Measurements from ENCODE around the gene CCDC47.
"Not testable (repeated sequence)": the region's sequence is repeated elsewhere in the genome, so short reads cannot be mapped to it uniquely, and the experiment has no call there.

Gene CCDC47

DNA sequence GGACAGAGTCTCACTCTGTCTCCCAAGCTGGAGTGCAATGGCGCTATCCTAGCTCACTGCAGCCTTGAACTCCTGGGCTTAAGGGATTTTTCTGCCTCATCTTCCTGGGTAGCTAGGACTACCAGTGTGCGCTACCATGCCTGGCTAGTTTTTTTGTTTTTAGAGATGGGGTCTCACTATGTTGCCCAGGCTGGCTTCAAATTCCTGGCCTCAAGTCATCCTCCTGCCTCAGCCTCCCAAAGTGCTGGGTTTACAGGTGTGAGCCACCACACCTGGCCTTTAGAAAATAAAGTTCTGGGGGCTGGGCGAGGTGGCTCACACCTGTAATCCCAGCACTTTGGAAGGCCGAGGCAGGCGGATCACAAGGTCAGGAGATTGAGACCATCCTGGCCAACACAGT, 53.2 kb downstream of the CCDC47 start:
- not testable (repeated sequence) for DNase-seq

DNA sequence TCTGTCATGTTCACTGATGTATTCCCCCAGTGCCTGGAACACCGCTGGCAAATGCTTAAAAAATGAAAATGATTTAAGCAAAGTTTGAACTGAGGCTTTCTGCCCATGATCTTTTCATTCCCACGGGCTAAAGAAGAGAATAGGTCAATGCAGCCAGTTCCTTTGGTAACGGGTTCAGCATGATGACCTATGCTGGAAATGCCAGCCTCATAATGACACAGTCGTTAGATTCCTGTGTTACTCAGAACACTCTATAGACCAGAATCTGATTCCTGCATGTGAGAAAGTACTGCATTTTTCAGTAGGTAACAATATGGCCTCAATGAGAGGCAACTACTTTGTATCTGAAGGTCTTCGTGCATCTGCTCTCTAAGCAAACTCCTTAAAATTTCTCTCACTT, 54.4 kb downstream of the CCDC47 start:
- DNase-seq, result no peak

DNA sequence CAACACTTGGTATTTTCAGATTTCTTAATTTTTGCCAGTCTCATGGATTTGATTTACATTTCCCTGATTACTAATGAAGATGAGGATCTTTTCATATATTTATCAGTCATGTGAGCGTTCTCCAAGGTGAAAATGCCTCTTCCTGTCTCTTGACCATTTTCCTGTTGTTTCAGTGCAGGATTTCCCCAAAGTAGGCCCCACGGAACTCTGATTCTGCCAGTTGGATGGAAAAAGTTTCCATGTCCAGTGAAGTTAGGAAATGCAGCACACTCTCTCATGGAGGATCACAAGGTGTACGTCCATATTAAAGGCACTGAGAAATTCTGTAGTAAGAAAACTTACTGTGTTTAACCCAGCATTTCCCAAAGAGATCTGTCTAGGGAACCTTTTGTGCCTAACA, 57.0 kb downstream of the CCDC47 start:
- DNase-seq, result no peak

DNA sequence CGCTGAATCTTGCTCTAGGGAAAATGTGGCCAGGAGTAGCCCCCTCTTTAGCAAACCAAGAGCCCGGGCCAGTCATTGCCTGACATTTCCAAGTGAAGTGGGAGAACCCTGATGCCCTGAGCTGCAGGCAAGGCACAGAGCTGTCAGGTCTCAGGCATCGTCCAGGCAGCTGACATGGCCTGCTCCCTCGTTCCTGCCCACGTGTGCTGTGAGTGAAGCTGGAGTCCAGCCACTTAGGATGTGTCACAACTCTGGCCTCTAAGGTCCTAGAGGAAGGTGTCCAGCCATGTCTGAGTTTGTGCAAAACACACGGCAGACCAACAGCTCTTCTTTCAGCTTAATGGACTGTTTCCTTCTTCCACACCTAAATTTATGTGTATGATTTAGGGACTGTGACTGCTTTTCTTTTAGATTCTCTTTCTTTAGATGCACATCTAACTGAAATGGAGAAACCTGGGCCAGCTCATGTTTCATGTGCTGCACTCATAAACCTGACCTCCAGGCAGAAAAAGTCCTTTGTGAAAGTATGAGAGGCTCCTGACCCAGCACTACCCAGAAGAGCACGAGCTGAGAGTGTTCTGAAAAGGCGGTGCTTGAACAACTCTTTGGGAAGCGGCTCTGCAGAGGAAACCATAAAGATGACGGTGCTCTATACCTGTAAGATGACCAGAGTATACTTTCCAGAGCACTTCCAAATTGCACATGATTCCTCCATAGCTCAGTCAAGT, 58.7 kb downstream of the CCDC47 start:
- no peak for DNase-seq

DNA sequence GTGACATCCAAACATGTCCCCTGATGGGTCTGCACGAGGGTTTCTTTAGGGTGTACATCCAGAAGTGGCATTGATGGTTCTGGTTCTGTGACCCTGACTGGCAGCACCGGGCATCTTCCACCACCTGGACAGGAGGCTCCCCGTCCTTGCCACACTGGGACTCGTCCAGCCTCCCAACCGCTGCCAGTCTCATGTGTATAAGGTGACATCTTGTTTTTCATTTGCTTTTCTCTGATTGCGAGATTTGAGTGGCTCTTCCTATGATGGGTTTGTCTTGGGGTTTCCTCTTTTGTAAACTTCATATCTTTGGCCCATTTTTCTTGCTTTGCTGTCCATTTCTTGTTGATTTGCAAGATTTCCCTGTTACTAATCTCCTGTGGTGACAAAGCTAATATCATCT, 64.3 kb downstream of the CCDC47 start:
- no peak for DNase-seq

DNA sequence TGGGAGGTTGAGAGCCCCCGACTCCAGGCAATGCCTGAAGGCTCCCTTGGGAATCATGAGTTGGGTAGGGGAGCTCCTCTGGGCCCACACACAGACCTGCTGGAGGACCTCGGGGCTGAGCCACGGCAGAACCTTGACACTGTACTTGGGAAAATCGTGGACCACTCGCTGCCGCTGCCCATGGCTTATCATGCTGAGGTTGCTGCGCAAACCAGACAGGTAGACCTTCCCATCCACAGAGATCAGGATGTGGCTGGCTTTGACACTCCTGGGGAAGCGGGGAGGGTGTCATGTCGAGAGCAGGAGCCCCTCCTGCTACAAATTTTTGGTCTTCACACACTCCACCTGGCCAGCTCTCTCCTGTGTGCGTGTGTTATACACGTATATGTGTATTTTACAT, 66.2 kb downstream of the CCDC47 start:
- no peak for DNase-seq

DNA sequence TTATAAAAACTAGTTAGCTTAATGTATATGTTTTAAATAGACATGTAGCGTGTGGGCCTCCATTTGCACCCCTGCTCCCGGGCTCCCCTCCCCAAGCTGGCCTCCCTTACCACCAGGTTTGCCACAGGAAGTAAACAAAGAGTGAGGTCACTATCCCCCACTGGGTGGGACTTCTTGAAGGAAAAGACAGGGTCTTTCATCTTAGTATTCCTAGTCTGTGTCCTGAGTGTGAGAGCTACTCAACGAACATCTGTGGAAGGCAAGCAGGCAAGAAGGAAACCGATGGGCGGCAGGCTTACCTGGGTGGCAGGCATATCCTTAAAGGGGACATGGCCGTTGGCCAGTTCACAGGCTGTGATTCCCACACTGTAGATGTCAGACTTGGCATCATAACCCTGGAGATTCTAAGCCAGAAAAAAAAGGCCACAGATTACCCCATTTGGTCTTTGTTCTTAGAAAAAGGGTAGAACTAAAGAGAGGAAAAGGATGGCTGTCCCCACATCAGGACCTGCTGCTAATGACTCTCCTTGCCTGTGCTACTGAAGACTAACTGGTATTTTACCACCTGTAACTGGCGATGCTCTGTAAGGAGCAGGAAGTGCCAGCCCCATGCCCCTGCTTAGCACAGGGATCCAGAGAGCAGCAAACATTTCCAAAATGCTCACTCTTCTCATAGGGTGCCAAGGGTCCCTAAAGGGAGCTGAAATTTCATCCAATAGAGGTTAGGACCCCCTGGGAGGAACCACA, 66.9 kb downstream of the CCDC47 start:
- DNase-seq, result no peak

DNA sequence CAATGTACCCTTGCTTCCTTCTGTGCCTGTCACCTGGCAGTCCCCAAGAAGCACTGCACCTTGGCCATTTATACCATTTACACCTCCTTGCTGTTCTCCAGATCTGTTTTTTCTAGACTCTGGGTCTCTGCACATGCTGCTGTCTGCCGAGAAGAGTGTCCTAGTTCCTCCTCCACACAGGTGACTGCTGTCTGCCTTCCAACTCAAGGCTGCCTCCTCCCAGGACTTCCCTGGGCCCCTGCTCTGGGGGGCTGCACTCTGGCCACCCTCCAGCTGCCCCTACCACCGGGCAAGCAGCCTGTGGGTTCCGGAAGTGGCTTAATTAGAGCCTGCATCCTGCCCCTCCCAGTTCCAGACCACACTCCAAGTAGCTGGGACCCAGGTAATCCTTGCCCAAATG, 67.7 kb downstream of the CCDC47 start:
- DNase-seq, result no peak

DNA sequence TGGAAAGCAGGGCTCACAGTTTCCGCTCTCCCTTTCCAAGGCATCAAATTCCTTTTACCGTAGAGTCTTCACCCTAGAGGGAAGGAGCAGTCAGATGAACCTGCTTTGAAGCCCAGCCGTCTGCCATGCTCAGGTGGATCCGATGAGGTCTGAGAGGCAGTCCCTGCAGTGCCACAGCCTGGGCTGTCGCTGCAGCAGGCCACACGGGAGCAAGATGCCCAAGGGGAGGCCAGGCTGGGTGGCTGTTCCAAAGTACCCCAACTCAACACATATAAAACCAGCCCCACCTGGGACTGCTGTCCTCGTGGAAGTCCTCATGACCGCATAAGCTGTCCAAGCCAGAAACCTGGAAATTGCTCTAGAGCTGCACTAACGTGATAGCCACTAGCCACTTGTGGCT, 68.6 kb downstream of the CCDC47 start:
- no peak for DNase-seq

DNA sequence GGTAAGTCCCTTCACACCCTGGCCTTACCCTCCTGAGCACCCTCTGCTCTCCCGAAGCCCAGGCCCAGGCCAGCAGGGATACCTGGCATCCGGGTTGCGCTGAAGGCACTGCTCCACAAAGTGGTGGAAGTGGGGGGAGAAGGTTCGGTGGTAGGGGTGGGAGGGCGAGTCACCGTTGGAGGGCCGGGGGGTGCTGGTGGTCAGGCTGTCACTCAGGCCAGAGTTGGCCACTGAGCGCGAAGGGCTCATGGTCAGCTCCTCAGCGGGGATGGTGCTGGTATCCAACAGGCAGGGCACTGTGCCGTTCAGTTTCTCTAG, 69.2 kb downstream of the CCDC47 start:
- DNase-seq, result no peak

DNA sequence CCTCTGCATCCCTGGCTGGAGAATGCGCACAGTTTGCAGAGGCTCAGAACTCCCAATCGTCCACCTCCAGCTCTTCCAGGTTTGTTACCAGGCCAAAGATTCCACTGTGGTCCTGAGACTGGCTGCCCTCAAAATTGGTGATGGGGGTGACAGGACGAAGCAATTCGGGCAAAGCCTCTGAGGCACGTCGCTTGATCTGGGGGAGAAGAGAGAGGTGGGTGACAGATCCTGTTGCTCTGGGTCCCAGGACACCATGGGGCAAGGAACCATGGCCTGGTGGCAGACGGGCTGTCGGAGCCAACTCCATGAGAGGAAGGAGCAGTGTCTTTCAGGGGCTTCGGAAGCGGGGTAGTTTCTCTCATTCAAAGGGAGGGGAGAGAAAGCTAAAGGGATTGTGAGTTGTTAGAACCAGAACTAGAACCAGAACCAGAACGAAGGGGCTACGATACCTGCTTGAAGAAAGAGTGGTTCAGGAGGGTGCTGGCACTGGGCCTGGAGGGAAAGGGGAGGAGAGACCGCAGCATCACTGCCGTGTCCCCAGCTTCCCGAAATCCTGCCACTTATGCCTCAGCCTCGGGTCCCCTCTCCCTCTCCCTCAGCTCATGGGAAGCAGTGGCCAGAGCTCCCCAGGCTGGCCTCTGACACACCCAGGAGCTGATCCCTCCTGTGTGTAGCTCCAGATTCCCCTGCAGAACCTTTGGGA, 69.7 kb downstream of the CCDC47 start:
- no peak for DNase-seq

DNA sequence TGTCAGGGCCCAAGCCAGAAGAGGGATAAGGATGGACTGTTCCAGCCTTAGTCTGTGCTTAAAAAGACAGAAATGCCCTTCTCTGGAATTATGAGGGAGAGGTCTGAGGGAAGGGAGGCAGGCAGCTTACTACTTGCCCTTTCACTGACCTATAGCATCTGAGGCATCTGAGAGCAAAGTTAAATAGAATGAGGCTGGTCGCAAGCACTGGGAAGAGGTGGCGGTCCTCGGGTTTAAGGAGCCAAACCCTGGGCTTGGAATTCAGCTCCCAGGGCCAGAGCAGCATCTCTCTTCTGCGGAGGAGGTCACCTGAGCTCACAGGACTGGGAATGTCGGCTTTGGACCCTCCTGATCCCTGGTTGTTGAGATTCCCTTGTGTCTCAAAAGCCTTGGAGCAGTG, 70.4 kb downstream of the CCDC47 start:
- DNase-seq, result no peak

DNA sequence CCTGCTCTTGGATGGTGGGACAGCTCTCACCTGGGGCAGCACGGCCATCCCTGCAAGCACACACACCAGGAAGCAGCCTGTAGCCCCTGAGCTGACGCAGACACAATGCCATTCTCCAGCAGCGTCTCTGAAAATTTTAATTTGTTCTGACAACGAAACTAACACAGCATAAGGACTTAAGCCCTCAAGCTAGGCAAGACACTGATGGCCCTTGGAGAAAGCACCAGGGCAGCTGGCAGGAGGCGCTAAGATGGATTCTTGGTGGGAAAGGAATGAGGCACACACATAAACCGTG, 70.7 kb downstream of the CCDC47 start:
- DNase-seq, result no peak

DNA sequence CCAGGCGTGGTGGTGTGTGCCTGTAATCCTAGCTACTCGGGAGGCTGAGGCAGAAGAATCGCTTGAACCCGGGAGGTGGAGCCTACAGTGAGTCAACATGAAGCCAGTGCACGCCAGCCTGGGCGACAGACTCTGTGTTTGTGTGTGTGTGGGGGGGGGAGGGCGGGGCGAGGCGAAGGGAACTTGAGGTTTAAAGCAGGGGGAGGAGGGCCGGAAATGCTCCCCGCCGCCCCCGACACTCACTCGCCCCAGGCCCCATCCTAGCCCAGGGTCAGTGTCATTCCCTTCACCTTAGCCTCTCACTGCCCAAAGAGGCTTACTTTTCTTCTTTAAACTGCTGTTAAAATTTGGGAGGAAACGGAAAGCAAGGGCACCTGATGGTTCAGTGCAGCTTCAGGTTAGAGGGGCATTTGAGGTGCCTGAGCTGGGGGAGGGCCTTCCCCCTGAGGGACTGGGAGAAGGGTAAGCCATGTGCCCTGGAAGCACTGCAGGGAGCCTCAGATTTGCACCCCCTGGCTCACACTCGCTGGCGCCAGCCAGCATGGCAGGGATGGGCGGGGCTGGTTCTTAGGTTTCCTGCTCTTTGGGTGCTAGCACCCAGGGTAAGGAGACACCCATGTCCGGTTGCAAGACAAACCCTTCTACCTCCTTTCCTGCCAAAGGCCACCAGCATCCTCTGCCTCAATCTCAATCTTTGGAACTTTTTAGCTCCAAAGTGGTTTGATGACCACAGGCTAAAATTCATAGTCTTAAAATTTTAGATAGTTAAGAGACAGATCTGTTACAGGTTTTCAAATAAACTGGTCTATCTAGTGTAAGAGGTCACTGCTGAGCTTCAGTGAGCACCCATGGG, 71.3 kb downstream of the CCDC47 start:
- DNase-seq, result no peak

DNA sequence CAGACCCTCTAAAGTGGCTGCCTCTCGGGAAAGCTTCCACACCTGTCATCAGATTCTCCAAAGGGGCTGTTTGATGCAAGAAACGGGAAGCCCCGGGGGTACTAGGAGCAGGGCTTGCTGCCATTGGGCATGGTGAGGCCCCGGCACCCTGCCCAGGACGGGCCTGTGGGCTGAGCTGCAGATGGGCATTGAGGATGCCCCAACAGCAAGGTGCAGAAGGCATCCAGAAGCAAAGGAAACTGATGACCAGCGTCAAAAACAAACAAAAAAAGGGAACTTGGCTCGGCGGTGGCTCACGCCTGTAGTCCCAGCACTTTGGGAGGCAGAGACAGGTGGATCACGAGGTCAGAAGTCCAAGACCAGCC, 72.0 kb downstream of the CCDC47 start:
- no peak for DNase-seq

DNA sequence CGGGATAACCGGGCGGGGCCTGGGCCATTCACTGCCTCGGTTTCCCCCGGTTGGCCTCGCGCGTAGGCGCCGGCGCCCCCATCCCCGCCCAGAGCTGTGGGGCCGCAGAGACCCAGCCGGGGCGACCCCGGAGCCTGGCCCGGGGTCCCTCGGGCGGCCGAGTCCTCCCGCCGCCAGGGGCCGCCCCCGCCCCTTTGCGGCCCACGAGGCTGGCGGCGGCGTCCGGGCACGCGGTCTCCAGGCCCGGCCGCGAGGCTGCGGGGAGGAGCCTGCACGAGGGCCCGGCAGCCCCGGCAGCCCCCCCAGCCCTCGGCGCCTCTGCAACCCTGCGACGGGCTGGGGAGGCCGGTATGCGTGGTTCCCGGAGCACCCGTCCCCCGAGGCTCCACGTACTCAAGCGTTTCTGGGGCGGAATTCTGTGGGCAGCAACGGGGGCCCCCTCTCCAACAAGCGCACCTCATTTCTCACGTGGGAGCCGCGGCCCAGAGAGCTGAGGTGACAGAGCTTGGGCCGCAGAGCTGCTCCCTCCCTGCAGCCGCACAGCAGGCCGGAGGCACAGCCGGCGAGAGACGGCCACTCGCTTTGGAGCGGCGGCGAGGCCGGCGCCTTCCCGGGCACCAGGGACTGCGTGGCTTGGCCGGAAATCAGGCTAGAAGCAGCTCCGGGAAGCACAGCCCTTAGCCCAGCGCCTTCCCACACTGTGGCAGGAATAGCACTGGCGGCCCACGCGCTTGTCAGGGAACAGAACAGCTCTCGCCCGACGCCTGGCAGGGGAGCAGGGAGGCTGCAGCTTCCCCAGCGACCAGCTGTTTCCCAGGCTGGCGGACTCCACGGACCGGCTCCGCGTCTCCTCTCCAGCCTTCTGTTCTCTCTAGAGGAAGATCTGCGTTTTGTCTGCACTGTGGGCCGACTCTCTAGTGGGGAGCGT, 72.6 kb downstream of the CCDC47 start:
- DNase-seq, result no peak

DNA sequence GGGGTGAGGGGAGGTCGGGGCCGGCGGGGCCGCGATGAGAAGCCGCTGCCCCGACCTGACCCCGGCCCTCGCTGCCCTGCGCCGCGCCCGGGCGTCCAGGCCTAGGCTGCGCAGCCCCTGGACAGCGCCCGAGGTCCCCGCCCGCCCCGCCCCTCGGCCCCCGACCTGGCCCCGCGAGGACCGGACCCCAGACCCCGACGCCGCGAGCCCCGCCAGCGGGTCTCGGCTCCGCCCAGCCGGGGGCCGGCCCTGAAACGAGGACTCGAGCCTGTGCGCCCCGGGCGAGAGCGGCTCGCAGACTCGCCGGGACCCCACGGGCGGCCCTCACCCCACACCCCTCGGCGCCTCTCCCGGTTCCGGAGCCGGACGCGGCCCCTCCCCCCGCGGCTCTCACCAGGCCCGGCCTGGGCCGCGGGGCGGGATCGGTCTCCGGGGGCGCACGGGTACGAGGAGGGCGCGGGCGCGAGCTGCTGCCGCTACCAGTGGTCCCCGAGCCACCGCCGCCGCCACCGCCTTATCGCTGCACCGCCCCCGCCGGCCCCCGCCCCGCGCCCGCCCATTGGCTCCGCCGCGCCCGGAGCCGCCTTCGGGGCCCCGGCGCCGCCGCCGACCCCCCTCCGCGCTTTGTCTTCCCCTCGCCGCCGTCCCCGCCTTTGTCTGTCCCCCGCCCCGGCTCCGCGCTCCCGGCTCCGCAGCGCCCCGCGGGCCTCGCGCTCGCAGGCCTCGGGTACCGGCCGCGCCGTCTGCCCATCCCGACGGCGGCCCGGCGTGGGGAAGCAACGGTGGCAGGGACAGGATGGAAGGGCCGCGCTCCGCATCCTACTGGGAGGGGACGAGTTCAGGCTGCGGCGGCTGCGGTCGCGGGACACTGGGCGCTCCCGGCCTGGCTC, 73.5 kb downstream of the CCDC47 start, which contains the start of gene LIMD2:
LIMD2 (minus strand) TSS at position 488 of the 890 bp plus-strand sequence. CDS start 827 bp downstream, outside the sequence.
- no peak for DNase-seq

DNA sequence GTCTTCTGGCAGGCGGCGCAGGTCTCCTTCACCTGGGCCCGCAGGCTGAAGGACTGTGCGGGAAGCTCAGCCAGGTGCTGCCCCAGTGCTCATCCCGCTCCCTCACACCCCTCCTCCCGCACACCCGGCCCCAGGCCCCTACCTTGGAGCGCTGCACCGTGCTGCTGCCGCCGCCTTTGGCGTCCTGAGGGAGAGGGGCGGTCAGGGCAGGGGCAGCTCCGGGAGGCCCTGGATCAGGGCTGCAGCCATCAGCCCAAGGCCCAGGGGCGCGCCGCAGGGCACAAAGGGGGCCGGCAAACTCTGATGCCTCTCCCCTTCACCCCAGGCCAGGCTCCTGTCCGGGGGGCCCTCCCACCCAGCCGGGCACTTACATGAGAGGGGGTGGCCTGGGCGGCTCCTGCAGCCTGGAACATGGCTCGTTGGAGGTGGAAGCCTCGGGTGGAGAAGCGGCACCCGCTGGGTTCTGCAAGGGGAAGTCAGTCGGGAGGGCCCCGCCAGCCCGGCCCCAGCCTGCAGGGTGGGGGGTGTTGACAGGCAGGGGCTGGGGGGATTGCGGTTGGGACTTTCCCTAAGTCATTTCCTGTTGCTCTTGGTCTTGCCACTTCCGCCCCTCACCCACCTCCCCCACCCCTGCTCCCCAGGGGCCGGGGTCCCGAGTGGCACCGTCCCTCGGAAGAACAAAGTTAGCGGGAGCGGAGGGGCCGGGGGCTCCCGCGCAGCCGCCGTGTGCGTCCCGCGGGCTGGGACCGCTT, 74.3 kb downstream of the CCDC47 start:
- DNase-seq, result no peak

DNA sequence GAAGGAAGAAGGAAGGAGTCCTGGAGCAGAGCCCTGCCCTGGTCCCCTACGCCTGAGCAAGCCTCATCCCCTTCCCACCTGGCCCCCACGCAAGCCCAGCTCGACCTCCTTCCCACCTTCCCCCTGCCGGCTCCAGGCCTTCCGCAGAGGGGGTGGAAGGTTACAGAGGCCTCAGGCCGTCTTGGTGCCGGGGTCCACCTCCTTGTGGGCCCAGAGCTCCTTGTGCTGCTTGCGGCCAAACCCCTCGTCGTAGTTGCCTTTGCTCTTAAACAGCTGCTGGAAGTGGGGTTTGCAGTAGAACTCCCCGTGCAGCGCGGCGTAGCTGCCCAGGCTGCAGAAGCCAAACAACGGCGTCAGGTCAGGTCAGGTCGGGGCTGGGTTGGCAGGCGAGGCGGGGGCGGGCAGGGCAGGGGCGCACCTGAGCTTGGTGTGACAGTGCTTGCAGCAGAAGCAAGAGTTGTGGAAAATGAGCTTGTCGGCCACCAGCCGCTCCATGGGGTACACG, 75.0 kb downstream of the CCDC47 start:
- no peak for DNase-seq
